RKO (cell line): ENCODE results near the gene ENOPH1.
"Not testable (repeated sequence)": the region's sequence is repeated elsewhere in the genome, so short reads cannot be mapped to it uniquely, and the experiment has no call there.

Source experiments
- DNase-seq: peaks from one replicate; pipeline ENCODE4 v3.0.0-alpha.2; 2016; ENCODE audit warnings: low spot score

The ENOPH1 gene

DNA sequence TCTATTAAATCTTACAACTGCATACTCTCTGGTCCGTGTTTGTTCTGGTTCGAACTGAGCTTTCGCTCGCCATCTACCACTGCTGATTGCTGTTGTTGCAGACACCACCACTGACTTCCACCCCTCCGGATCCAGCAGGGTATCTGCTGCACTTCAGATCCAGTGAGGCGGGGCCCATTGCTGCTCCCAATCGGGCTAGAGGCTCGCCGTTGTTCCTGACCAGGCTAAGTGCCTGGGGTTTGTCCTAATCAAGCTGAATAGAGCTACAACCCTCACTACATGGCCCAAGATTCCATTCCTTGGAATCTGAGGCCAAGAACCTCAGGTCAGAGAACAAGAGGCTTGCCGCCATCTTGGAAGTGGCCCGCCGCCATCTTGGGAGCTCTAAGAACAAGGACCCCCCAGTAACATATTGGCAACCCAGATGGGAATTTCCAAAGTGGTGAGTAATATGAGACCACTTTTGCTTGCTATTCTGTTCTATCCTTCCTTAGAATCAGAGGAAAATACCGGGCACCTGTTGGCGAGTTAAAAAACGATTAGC lies 43.3 kb downstream of the ENOPH1 start:
- DNase-seq, result no peak

DNA sequence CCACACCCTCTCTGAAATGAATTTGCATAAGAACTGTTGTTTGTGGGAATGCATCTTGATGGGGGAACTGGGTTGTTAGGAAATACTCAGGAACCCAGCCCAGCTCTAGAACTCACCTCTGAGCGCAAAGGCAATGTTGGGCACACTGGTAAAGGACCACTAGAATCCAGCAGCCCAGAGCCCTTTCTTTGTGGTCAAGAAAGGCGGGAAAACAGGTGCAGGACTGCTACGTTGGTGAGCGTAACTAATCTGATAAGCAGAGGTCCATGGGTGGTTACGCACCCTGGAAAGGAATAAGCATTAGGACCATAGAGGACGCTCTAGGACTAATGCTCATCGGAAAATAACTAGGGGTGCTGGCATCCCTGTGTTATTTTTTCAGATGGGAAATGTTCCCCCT lies 45.5 kb downstream of the ENOPH1 start:
- not testable (repeated sequence) for DNase-seq

- DNase-seq, result not testable (repeated sequence)
These were observed 47.1 kb downstream of the ENOPH1 start for GRCh38 chr4:82477469-82477868.

GRCh38 chr4:82479562-82479961 lies 49.2 kb downstream of the ENOPH1 start:
- DNase-seq, result no peak

GRCh38 chr4:82480771-82481505 lies 50.5 kb downstream of the ENOPH1 start:
- DNase-seq, result no peak

- DNase-seq, result no peak
These were observed 51.1 kb downstream of the ENOPH1 start for GRCh38 chr4:82481506-82481840.

DNA sequence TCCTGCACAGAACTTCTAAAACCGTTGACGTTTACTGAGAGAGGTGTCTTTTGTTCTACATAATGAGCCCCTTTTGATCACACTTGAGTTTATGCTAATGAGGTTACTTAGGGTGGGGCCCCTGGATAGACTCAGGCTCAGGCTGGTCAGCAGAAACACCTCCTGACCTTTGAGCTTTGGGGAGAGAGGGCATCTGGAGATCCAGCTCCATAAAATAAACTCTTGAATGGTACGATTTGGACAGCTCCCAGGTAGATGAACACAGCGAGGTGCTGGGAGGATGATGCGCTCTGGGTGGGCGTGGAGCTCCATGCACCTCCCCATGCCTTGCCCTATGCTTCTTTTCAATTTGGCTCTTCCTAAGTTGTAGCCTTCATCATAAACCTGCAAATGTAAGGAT lies 52.0 kb downstream of the ENOPH1 start:
- no peak for DNase-seq

GRCh38 chr4:82484996-82485783 lies 54.8 kb downstream of the ENOPH1 start:
- DNase-seq, result no peak

GRCh38 chr4:82489076-82489475 lies 58.7 kb downstream of the ENOPH1 start:
- DNase-seq, result no peak

DNA sequence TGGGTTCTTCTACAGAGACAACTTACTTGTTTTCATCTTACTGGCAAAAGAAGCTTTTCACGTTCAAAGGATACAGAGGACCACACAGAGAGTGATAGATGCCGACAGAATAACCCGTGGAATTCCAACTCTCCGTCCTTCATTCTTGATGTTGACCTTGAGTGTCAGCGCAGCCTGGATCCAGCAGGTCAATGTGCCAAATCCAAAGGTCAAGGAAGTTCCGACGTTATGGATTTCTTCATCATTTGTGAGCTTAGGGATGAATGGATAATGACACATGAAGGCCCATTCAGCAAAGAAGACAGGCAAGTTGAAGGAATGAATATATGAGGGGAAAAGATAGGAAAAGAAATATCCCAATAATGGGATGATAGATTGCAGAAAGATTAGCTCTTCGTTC lies 59.6 kb downstream of the ENOPH1 start:
- DNase-seq, result no peak

DNA sequence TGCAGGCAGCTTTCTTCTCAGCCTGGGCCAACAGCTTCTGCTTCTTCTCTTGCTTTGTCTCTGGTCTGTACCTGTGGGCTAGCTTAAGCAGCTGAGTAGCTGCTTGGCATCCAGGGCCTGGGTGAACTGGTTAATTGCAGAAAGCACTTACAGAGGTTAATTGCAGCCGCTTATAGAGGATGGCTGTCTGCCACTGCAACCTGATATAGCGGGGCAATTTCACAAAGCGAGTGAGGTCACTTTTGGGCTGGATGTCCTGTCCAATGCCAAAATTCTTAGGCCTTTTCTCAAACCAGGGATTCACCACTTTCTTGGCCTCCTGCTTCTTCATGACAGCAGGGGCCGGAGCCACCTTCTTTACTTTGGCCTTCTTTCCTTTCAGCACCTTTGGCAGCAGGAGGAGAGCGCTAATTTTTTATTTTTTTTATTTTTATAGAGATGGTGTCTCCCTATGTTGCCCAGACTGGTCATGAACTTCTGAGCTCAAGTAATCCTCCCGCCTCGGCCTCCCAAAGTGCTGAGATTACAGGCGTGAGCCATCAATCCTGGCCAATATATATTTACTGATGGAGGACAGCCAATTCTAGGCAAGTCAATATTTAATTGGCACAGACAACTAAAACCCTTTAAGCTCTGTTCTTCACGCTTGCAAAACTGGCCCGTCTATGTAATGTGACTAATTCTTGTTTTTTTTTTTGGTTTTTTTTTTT lies 61.0 kb downstream of the ENOPH1 start:
- DNase-seq, result no peak

GRCh38 chr4:82493721-82494425 lies 63.5 kb downstream of the ENOPH1 start:
- DNase-seq, result no peak

GRCh38 chr4:82495666-82496065 lies 65.3 kb downstream of the ENOPH1 start:
- DNase-seq, result no peak

DNA sequence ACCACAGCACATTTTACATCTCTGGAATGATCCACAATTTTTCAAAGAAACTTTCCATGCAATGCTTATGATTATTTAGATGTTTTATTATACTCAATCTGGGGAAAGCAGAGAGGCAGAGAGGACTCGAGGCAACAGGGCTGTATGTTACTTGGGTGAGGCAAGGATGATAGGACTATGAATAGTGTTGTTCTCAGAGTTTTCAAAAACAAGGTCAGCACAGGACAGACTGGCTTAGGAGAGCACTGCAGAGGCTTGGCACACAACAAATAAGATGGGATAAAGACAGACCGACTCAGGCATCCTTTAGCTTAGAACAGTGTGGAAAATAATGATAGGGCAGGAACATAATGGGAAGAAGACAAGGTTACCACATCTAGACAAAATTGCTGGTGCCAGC lies 66.0 kb downstream of the ENOPH1 start:
- no peak for DNase-seq

GRCh38 chr4:82499738-82500434 lies 69.5 kb downstream of the ENOPH1 start:
- no peak for DNase-seq

DNA sequence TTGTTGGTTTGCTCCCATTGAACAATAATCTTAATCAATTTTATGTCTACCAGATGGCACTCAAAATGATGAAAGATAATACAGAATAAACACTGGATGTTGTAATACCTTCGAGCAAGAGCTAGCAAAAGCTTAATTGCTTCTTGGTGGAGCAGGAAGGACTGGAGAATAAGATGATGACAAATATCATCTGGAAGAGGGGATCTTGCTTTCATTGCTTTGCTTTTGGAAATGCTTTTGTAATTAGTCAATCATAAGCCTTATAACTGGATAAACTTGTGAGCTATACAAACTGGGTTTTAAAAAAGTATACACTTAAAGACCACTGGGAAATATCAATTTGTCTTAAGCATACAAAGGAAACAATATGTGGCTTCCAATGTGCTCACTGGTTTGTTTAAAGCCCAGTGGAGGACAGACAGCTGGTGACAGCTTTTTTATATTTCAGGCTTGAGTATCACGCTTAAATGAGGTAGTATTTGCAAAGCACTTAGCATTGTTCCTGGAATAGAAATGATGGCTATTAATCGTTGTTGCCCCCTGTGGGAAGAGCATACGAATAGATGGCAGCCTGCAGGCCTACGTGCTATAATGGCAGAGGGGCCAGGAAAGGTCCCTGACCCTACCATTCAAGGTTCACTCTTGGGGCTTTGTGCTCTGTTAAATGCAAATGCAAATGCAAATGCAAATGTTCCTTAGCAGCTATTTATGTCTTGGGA lies 70.2 kb downstream of the ENOPH1 start:
- DNase-seq, result no peak

GRCh38 chr4:82501154-82501442 lies 70.7 kb downstream of the ENOPH1 start:
- DNase-seq, result no peak

DNA sequence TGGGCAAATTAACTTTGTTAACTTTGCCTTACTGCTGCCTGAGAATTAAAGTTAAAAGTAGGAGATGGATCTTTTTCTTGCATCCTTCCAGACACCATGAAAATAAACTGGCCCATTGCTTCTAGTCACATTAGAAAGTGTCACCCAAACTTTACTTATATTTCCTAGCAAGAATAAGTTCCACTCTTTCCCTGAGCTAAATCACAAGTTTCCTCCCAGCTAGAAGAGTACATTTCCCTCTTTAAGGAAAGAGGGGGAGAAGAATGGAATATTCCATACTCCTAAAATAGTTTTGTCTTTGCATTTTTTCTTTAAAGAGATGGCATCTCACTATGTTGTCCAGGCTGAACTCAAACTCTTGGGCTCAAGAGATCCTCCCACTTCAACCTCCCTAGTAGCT lies 77.6 kb downstream of the ENOPH1 start:
- DNase-seq, result no peak

DNA sequence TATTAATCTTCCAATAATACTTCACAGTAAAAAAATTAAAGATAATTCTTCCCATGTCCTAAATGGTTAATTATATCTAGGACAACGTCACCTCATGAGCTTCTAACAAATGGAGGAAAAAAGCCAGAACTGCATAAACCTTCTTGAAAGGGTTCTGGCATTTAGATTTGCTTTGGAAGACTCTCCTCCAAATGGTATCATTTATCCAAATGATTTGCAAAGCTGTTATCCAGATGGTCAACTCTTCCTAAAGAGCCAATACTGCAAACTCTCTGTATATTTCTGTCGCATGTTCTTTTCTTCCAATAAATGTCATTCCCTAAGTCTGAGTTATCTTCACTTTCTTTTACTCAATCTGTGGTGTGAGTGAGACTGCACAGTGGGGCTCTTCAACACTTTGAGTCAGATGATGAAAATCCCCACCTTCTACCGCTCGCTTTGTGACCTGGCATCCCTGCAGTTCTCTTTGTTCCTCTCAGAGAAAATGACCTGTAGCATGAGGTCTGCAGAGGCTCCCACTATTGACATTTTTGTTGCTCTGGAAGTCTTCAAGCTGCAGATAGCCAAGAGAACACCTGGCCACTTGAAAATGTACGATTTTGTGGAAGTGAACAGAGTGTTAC lies 78.5 kb downstream of the ENOPH1 start:
- DNase-seq, result no peak

DNA sequence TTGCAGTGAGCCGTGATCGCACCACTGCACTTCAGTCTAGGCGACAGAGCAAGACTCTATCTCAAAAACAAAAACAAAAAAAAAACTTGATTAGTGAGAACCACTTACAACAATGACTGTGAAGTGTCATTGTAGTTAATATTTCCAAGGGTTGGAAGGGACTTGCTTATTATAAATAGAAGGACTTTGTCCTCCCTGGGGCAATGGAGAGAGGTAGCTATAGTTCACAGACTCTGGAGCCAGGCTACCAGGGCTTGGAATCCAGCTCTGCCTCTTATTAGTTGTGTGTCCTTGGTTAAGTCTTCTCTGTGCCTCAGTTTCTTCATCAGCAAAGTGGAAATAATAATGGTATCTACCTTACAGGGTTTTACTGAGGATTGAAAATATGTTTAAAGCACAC lies 79.8 kb downstream of the ENOPH1 start:
- DNase-seq, result no peak
